Liver (tissue), 9 donors: ENCODE data around the gene APBA2. TPM values are rescaled to one million over a fixed set of nuclear protein-coding genes. Genes with fewer than 3 reads are reported as not detected.

Experiments
- DNase-seq: peaks from one replicate; pipeline ENCODE4 v3.0.0-alpha.2; 2017; ENCODE audit warnings: low spot score
- H3K27ac ChIP-seq, 2 donors: one replicate each; pipeline ENCODE4 v1.7.0; 2013; ENCODE audit warnings: inconsistent platforms in 2 of 2, low read length in 2 of 2, control low read depth in 1 of 2, low read depth in 1 of 2, mild to moderate bottlenecking in 1 of 2
- H3K27me3 ChIP-seq, 4 donors: one replicate each; pipeline versions ENCODE4 v1.6.1 to v1.7.0; 2013; ENCODE audit warnings: low read length in 3 of 4, inconsistent platforms in 1 of 4, mild to moderate bottlenecking in 1 of 4, moderate library complexity in 1 of 4; ENCODE audit not compliant: control insufficient read depth in 4 of 4, insufficient read depth in 4 of 4
- H3K36me3 ChIP-seq, 4 donors: one replicate each; pipeline versions ENCODE4 v1.6.1 to v1.7.0; 2013; ENCODE audit warnings: low read length in 3 of 4, mild to moderate bottlenecking in 3 of 4, low read depth in 1 of 4, moderate library complexity in 1 of 4; ENCODE audit not compliant: control insufficient read depth in 4 of 4, insufficient read depth in 3 of 4
- H3K4me1 ChIP-seq, 4 donors: one replicate each; pipeline versions ENCODE4 v1.6.1 to v1.7.0; 2013; ENCODE audit warnings: low read length in 3 of 4, mild to moderate bottlenecking in 3 of 4, moderate library complexity in 1 of 4; ENCODE audit not compliant: control insufficient read depth in 4 of 4, insufficient read depth in 4 of 4
- H3K4me3 ChIP-seq, 3 donors: one replicate each; pipeline versions ENCODE4 v1.6.1 to v1.7.0; 2013; ENCODE audit warnings: low read length in 3 of 3, control low read depth in 1 of 3, low read depth in 1 of 3, mild to moderate bottlenecking in 1 of 3
- H3K9ac ChIP-seq, 2 donors: one replicate each; pipeline ENCODE4 v1.7.0; 2013; ENCODE audit warnings: low read length in 2 of 2, mild to moderate bottlenecking in 2 of 2, moderate library complexity in 2 of 2, control low read depth in 1 of 2, low read depth in 1 of 2
- H3K9me3 ChIP-seq, 4 donors: one replicate each; pipeline versions ENCODE4 v1.6.1 to v1.7.0; 2013; ENCODE audit warnings: low read length in 3 of 4; ENCODE audit not compliant: control insufficient read depth in 4 of 4
- ATF3 ChIP-seq: IDR thresholded peaks from 2 replicates; pipeline ENCODE4 v1.6.1; 2016; ENCODE audit warnings: antibody characterized with exemption
- EGR1 ChIP-seq, 2 donors: IDR thresholded peaks; 2 replicates each; pipeline ENCODE4 v1.6.1; 2016 to 2018; ENCODE audit warnings: antibody characterized with exemption in 2 of 2, low read depth in 2 of 2
- HNF4G ChIP-seq: IDR thresholded peaks from 2 replicates; pipeline ENCODE4 v1.6.1; 2016; ENCODE audit warnings: antibody characterized with exemption
- JUND ChIP-seq, 2 donors: IDR thresholded peaks; 2 replicates each; pipeline ENCODE4 v1.6.1; 2016; ENCODE audit warnings: antibody characterized with exemption in 2 of 2
- MAX ChIP-seq: IDR thresholded peaks from 2 replicates; pipeline ENCODE4 v1.6.1; 2016; ENCODE audit warnings: antibody characterized with exemption
- NR2F2 ChIP-seq: IDR thresholded peaks from 2 replicates; pipeline ENCODE4 v1.6.1; 2016; ENCODE audit warnings: antibody characterized with exemption
- RXRA ChIP-seq, 2 donors: IDR thresholded peaks; 2 replicates each; pipeline ENCODE4 v1.6.1; 2017 to 2018; ENCODE audit warnings: antibody characterized with exemption in 2 of 2, mild to moderate bottlenecking in 1 of 2
- SP1 ChIP-seq: IDR thresholded peaks from 2 replicates; pipeline ENCODE4 v1.6.1; 2018; ENCODE audit warnings: antibody characterized with exemption, mild to moderate bottlenecking
- TAF1 ChIP-seq: conservative IDR thresholded peaks from 2 replicates; pipeline ENCODE4 v1.6.1; 2016; ENCODE audit warnings: antibody characterized with exemption, mild to moderate bottlenecking
- YY1 ChIP-seq: IDR thresholded peaks from 2 replicates; pipeline ENCODE4 v1.6.1; 2016; ENCODE audit warnings: antibody characterized with exemption, mild to moderate bottlenecking
- ZBTB33 ChIP-seq: IDR thresholded peaks from 2 replicates; pipeline ENCODE4 v1.6.1; 2016; ENCODE audit warnings: antibody characterized with exemption
- WGBS: extraction: QIAGEN DNeasy Blood & Tissue Kit; methylation state at CpG from one replicate; pipeline ENCODE4 v1.1.7; 2013; 5-methylcytosine and 5-hydroxymethylcytosine counted together
- polyA plus RNA-seq, 2 donors: library from polyadenylated mRNA; stranded (reverse) in 1 of 2; unstranded in 1 of 2; fragments of 200-250 nt in 1 of 2; fragments of >200 nt in 1 of 2; fragmentation: Nextera tagmentation in 1 of 2; extraction: Ambion mirVana in 1 of 2; gene quantifications; one replicate each; pipeline versions ENCODE4 v1.2.1 to v1.2.3, GENCODE V29; 2013 to 2015
- total RNA-seq, 2 donors: library from RNA; depleted of rRNA; stranded (reverse); fragments of >200 nt; gene quantifications; one replicate each; pipeline ENCODE4 v1.2.3, GENCODE V29; 2014
- TF ChIP-seq, protein P1 (sequence below): fragments of 150-350 bp; IDR thresholded peaks from 2 replicates; pipeline ENCODE4 v1.5.1; 2017; ENCODE audit warnings: improper control_type of control experiment, low read depth, low read length; ENCODE audit not compliant: missing input control
- TF ChIP-seq, protein P2 (sequence below): IDR thresholded peaks from 2 replicates; pipeline ENCODE4 v1.6.1; 2016; ENCODE audit warnings: antibody characterized with exemption, mild to moderate bottlenecking
- donor health status: healthy.
- donor health status: healthy.
- donor health status: healthy.
- donor health status: healthy.
- donor health status: healthy.

Gene APBA2
- total and polyA plus RNA-seq, 4 donors = 0.38 to 2.9 (median 1.7) TPM

DNA sequence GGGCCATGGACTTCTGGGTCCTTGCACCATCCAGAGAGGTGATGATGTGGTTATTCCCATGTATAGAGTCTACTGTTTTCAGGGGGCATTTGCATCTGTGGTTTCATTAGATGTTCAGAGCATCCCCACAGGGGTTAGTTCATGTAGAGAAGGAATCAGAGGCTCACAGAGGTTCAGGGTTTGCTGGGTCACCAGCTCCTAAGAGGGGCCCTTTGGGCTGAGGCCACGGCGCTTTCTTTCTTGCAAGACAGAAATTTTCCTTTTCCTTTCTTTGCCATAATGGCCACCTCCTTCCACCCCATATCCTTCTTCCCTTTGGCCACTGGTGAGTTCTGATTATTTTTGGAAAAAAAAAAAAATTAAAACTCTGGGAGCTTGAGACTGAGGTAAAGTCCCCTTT is 62.3 kb downstream of the APBA2 start:
- no peaks in the 10 kb centered on the region for H3K4me1 ChIP-seq
- H3K27me3 ChIP-seq = no peaks in the 10 kb centered on the region
- H3K9me3 ChIP-seq = peaks cover 0 to 2% (median 0%) of the 10 kb centered on the region in 4 donors
- WGBS = 94% methylated on average over 2 of the region's 2 CpGs
- no peak for DNase-seq
- TF ChIP-seq RXRA (IDR thresholded peaks at IDR 0.05) = no peak
- TF ChIP-seq HNF4G = no peak
- TF ChIP-seq JUND (IDR thresholded peaks at IDR 0.05) = no peak
- no peak for TF ChIP-seq ZBTB33
- no peak for TF ChIP-seq MAX
- no peak for TF ChIP-seq TAF1
- TF ChIP-seq, protein P1, sequence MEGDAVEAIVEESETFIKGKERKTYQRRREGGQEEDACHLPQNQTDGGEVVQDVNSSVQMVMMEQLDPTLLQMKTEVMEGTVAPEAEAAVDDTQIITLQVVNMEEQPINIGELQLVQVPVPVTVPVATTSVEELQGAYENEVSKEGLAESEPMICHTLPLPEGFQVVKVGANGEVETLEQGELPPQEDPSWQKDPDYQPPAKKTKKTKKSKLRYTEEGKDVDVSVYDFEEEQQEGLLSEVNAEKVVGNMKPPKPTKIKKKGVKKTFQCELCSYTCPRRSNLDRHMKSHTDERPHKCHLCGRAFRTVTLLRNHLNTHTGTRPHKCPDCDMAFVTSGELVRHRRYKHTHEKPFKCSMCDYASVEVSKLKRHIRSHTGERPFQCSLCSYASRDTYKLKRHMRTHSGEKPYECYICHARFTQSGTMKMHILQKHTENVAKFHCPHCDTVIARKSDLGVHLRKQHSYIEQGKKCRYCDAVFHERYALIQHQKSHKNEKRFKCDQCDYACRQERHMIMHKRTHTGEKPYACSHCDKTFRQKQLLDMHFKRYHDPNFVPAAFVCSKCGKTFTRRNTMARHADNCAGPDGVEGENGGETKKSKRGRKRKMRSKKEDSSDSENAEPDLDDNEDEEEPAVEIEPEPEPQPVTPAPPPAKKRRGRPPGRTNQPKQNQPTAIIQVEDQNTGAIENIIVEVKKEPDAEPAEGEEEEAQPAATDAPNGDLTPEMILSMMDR = no peak
- TF ChIP-seq, protein P2, sequence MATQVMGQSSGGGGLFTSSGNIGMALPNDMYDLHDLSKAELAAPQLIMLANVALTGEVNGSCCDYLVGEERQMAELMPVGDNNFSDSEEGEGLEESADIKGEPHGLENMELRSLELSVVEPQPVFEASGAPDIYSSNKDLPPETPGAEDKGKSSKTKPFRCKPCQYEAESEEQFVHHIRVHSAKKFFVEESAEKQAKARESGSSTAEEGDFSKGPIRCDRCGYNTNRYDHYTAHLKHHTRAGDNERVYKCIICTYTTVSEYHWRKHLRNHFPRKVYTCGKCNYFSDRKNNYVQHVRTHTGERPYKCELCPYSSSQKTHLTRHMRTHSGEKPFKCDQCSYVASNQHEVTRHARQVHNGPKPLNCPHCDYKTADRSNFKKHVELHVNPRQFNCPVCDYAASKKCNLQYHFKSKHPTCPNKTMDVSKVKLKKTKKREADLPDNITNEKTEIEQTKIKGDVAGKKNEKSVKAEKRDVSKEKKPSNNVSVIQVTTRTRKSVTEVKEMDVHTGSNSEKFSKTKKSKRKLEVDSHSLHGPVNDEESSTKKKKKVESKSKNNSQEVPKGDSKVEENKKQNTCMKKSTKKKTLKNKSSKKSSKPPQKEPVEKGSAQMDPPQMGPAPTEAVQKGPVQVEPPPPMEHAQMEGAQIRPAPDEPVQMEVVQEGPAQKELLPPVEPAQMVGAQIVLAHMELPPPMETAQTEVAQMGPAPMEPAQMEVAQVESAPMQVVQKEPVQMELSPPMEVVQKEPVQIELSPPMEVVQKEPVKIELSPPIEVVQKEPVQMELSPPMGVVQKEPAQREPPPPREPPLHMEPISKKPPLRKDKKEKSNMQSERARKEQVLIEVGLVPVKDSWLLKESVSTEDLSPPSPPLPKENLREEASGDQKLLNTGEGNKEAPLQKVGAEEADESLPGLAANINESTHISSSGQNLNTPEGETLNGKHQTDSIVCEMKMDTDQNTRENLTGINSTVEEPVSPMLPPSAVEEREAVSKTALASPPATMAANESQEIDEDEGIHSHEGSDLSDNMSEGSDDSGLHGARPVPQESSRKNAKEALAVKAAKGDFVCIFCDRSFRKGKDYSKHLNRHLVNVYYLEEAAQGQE = no peak
- H3K36me3 ChIP-seq = no peaks in the 10 kb centered on the region
- H3K9ac ChIP-seq = no peak overlapping the region
- H3K4me3 ChIP-seq = no peak overlapping the region
- no peak overlapping the region for H3K27ac ChIP-seq

GRCh38 chr15:28950916-28951315 is 65.1 kb downstream of the APBA2 start:
- DNase-seq = no peak
- H3K27me3 ChIP-seq = peaks cover 0 to 4% (median 1%) of the 10 kb centered on the region in 4 donors
- no peaks in the 10 kb centered on the region for H3K36me3 ChIP-seq
- no peaks in the 10 kb centered on the region for H3K4me1 ChIP-seq
- H3K4me3 ChIP-seq = no peak overlapping the region
- no peaks in the 10 kb centered on the region for H3K9me3 ChIP-seq
- WGBS = 83% methylated on average over 2 of the region's 2 CpGs
- TF ChIP-seq HNF4G = no peak
- TF ChIP-seq YY1 = no peak
- no peak for TF ChIP-seq NR2F2
- TF ChIP-seq MAX = no peak
- no peak for TF ChIP-seq EGR1 (IDR thresholded peaks at IDR 0.05; ENCODE audit: low read depth in 2 of 2)
- no peak for TF ChIP-seq ATF3
- TF ChIP-seq SP1 = no peak
- no peak overlapping the region for H3K9ac ChIP-seq
- H3K27ac ChIP-seq = no peak overlapping the region
